MM.1S (cell line): ENCODE data around the gene PPP1R15B.
A peak's percentile ranks its signal among the peaks of the same experiment; 100 is the strongest.

ENCODE experiments used
- CTCF ChIP-seq: fragments of 300-600 bp; sonication (generic); IDR thresholded peaks from 2 replicates; pipeline ENCODE4 v1.5.1; 2016; ENCODE audit warnings: antibody characterized with exemption, low read length, mixed read lengths
- EZH2 ChIP-seq: fragments of 300-600 bp; sonication (generic); optimal IDR thresholded peaks from 2 replicates; pipeline ENCODE3; 2017; ENCODE audit warnings: low read depth, mild to moderate bottlenecking, antibody characterized with exemption, low read length, mixed read lengths

DNA sequence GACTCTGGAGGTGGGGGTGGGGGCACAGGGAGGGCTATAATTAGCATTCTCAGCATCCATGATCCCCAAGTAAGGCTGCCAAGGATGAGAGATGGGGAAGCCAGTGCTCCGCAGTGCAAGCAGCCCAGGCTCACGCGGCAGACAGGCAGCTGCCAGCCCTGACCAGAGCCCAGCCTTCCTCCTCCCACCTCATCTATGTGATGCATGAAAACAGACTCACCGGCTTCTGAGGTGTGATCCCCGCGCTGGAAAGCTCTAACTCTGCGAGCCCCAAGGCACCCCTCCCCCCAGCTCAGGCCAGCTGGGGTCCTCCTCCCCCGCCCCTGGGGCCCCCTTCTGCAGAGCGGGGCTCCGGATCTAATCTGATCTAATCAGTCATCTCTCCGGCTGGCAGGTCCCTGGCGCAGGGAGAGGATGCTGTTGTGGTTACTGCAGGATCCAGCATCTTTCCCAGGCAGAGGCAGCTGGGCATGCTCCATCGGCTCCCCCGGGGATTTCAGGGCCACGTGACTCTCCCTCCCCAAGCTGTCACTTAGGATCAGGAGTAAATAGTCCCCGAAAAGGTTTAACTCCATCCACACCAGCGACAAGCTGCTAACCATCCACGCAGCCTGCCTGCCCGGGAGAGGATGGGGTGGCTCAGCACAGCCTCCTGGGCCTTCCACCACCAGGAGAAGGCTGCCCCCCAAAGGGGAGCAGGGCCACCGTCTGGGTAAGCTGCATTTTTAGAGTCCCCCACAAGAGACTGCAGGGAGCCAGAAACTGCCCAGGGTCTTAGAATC is 52.0 kb downstream of the PPP1R15B start, which contains the start of gene PLEKHA6:
- no peak for TF ChIP-seq EZH2
- TF ChIP-seq CTCF = peak; percentile 13
